ENCODE measurements around the gene TAGLN2.

TAGLN2 gene

DNA sequence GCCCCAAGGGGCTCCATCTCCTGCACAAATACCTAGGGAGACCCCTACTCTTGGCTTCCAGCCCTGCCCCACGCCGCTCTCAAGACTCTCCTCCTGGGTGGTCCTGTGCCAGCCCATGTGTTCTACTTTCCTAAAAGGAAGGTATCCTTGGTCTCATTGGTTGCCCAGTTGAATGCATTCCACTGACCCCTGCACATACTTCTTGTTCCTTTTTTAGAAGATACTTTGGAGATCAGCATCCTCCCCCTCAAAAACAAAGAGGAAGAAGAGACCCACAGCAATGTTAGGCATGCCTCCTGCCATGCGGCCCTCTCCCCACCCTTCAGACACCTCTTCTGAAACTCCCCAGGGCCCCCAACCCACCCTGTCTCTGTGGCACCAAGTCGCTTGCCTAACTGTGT, 24.7 kb upstream of the TAGLN2 start:
- TF ChIP-seq, protein P1, sequence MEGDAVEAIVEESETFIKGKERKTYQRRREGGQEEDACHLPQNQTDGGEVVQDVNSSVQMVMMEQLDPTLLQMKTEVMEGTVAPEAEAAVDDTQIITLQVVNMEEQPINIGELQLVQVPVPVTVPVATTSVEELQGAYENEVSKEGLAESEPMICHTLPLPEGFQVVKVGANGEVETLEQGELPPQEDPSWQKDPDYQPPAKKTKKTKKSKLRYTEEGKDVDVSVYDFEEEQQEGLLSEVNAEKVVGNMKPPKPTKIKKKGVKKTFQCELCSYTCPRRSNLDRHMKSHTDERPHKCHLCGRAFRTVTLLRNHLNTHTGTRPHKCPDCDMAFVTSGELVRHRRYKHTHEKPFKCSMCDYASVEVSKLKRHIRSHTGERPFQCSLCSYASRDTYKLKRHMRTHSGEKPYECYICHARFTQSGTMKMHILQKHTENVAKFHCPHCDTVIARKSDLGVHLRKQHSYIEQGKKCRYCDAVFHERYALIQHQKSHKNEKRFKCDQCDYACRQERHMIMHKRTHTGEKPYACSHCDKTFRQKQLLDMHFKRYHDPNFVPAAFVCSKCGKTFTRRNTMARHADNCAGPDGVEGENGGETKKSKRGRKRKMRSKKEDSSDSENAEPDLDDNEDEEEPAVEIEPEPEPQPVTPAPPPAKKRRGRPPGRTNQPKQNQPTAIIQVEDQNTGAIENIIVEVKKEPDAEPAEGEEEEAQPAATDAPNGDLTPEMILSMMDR (IDR thresholded peaks at IDR 0.05; ENCODE audit: poor library complexity, severe bottlenecking) = no peak
- Histone ChIP-seq H3K9me3 (ENCODE audit: severe bottlenecking) (no peaks in the 10 kb centered on the region), H3K36me3 (ENCODE audit: low read depth) (no peaks in the 10 kb centered on the region), H3K27me3 (ENCODE audit: insufficient read depth, poor library complexity, severe bottlenecking) (no peaks in the 10 kb centered on the region), H3K27ac (ENCODE audit: poor library complexity, severe bottlenecking) (no peak overlapping the region), H3K4me1 (ENCODE audit: insufficient read depth, poor library complexity, severe bottlenecking) (peaks cover 12% of the 10 kb centered on the region), H3K4me3 (ENCODE audit: severe bottlenecking) (no peak overlapping the region)
- ATAC-seq (ENCODE audit: low read depth) (no peak), DNase-seq (ENCODE audit: low spot score) (no peak)

DNA sequence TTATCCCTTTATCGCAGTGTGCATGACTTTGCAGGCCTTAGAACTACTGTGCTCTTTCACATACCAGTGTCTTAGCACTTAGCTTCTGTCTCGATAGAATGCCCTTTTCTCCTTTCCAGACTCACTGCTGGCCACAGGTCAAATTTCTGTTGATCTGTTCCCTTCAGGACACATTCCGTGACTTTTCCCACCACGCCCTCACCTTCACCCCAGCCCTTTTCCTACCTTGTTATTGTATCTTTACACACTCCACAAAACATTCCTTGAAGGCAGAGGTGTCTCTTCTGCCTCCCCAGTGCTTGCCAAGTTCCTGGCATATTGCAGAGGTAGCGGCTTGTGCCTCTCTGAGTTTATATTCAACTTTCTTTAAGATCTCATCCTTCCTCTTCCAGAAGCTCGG, 23.8 kb upstream of the TAGLN2 start:
- TF ChIP-seq, protein P1 (IDR thresholded peaks at IDR 0.05; ENCODE audit: poor library complexity, severe bottlenecking) = no peak
- ATAC-seq (ENCODE audit: low read depth) = no peak

DNA sequence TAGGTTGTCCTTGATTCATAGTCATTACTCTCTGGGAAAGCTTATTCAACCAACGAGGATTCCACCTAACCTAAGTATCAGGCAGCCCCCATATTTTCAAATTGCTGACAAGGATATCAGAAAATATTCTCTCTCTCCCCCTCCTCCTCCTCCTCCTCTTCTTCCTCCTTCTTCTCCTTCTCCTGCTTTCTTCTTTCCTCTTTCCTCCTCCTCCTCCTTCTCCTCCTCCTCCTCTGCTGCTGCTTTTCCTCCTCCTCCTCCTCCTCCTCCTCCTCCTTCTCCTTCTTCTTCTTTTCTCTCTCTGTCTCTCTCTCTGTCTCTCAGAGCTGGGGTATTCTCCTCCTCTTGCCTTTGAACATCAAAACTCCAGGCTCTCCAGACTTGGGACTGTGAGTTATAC, 22.6 kb upstream of the TAGLN2 start:
- TF ChIP-seq, protein P1 (IDR thresholded peaks at IDR 0.05; ENCODE audit: poor library complexity, severe bottlenecking) = no peak
- H3K9me3 ChIP-seq (ENCODE audit: severe bottlenecking) = no peaks in the 10 kb centered on the region
- no peak for DNase-seq (ENCODE audit: low spot score)
- H3K27me3 ChIP-seq (ENCODE audit: insufficient read depth, poor library complexity, severe bottlenecking) = no peaks in the 10 kb centered on the region
- H3K36me3 ChIP-seq (ENCODE audit: low read depth) = no peaks in the 10 kb centered on the region
- H3K27ac ChIP-seq (ENCODE audit: poor library complexity, severe bottlenecking) = no peak overlapping the region
- no peak overlapping the region for H3K4me3 ChIP-seq (ENCODE audit: severe bottlenecking)
- peaks cover 14% of the 10 kb centered on the region for H3K4me1 ChIP-seq (ENCODE audit: insufficient read depth, poor library complexity, severe bottlenecking)
- no peak for ATAC-seq (ENCODE audit: low read depth)

More for the DNA sequence above, 23.8 kb upstream of the TAGLN2 start:
- Histone ChIP-seq H3K9me3 (ENCODE audit: severe bottlenecking) (no peaks in the 10 kb centered on the region), H3K36me3 (ENCODE audit: low read depth) (no peaks in the 10 kb centered on the region), H3K4me1 (ENCODE audit: insufficient read depth, poor library complexity, severe bottlenecking) (peaks cover 12% of the 10 kb centered on the region), H3K27ac (ENCODE audit: poor library complexity, severe bottlenecking) (no peak overlapping the region), H3K4me3 (ENCODE audit: severe bottlenecking) (no peak overlapping the region), H3K27me3 (ENCODE audit: insufficient read depth, poor library complexity, severe bottlenecking) (no peaks in the 10 kb centered on the region)
- DNase-seq (ENCODE audit: low spot score) = no peak

DNA sequence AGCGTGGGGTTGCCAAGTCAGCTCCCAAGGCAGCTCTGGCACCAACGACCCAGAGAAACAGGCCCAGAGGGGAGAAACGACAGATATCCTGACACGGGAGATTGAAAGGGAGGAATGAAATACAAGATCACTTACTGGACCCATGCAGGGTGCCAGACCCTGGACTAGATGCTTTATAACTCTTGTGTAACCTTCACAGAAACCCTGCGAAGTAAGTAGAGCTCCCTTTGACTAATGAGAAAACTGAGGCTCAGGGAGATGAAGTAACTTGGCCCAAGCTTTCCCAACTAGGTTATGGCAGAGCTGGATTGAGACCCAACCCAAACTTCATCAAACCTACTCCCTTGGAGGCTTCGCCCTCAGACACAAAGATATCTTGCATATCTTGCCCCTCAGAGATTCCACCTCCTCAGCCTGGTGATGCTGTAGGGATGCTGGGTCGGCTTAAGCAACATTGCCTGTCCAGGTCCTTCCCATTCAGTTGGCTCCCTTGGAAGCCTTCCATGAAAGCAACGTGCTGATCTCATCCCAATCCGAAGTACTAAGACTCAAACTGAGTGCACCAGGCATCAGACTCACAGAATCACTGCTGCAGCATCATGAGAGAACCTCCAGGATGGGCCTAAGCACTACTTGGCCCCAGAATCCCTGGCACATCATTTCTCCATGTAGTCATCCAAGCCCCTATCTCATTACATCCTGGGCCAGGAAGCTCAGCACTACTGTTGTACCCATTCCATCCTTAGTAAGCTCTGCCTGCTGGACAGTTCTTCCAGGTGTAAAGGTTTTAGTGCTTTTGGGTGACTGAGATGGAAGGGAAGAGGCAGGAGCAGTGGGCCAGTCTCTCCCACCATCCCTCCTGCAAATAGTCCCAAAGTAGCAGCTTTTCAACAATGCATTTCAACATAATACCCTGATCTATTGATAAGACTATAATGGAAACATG, 21.2 kb upstream of the TAGLN2 start:
- Histone ChIP-seq H3K36me3 (ENCODE audit: low read depth) (no peaks in the 10 kb centered on the region), H3K4me1 (ENCODE audit: insufficient read depth, poor library complexity, severe bottlenecking) (peaks cover 14% of the 10 kb centered on the region), H3K9me3 (ENCODE audit: severe bottlenecking) (no peaks in the 10 kb centered on the region), H3K27me3 (ENCODE audit: insufficient read depth, poor library complexity, severe bottlenecking) (no peaks in the 10 kb centered on the region), H3K27ac (ENCODE audit: poor library complexity, severe bottlenecking) (peak overlapping the region; percentile 50), H3K4me3 (ENCODE audit: severe bottlenecking) (peak overlapping the region; percentile 41)
- ATAC-seq (ENCODE audit: low read depth) = no peak
- DNase-seq (ENCODE audit: low spot score) = no peak
- TF ChIP-seq, protein P1 (IDR thresholded peaks at IDR 0.05; ENCODE audit: poor library complexity, severe bottlenecking) = no peak

Measured in RWPE2 (cell line).